ENCODE results near the gene ADPRM. TPM values are rescaled to one million over a fixed set of nuclear protein-coding genes. Genes with fewer than 3 reads are reported as not detected.
A peak's percentile ranks its signal among the peaks of the same experiment; 100 is the strongest.

Gene ADPRM
- total RNA-seq, 1 donor from 2014 or later, result 9.2 TPM

- no peak overlapping the region for H3K4me3 Mint-ChIP-seq (ENCODE audit: low read depth)
- no peak overlapping the region for H3K27ac Mint-ChIP-seq
- no peak for TF ChIP-seq CTCF (IDR thresholded peaks at IDR 0.05; ENCODE audit: unreplicated experiment)
- DNase-seq (ENCODE audit: low spot score, unreplicated experiment), result no peak
- no peaks in the 10 kb centered on the region for H3K36me3 Mint-ChIP-seq (ENCODE audit: insufficient read depth)
- peaks cover 5% of the 10 kb centered on the region for H3K4me1 Mint-ChIP-seq (ENCODE audit: low read depth)
- peaks cover 52% of the 10 kb centered on the region for H3K27me3 Mint-ChIP-seq
- H3K9me3 Mint-ChIP-seq (ENCODE audit: low read depth), result no peaks in the 10 kb centered on the region
Observed at GRCh38 chr17:10733666-10734065, 36.3 kb downstream of the ADPRM start.

DNA sequence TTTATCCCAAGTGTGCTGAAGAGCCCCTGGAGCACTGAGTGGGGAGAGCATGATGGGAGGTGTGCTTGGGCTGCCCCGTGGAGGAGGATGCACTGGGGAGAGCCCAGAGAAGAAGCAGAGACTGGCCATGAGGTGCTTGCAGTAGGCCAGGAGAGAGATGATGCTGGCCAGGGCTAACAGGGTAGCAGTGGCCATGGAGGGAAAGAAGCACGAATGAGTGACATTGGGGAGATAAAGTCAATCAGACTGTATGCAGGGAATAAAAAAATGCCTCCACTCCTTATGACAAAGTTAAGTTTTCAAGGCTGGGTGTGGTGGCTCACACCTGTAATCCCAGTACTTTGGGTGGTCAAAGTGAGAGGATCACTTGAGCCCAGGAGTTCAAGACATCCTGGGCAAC lies 37.9 kb downstream of the ADPRM start:
- H3K27me3 Mint-ChIP-seq, result peaks cover 58% of the 10 kb centered on the region
- H3K4me1 Mint-ChIP-seq (ENCODE audit: low read depth), result peaks cover 2% of the 10 kb centered on the region
- no peak overlapping the region for H3K4me3 Mint-ChIP-seq (ENCODE audit: low read depth)
- no peaks in the 10 kb centered on the region for H3K36me3 Mint-ChIP-seq (ENCODE audit: insufficient read depth)
- H3K27ac Mint-ChIP-seq, result no peak overlapping the region
- TF ChIP-seq CTCF (IDR thresholded peaks at IDR 0.05; ENCODE audit: unreplicated experiment), result no peak
- no peak for DNase-seq (ENCODE audit: low spot score, unreplicated experiment)
- H3K9me3 Mint-ChIP-seq (ENCODE audit: low read depth), result no peaks in the 10 kb centered on the region

DNA sequence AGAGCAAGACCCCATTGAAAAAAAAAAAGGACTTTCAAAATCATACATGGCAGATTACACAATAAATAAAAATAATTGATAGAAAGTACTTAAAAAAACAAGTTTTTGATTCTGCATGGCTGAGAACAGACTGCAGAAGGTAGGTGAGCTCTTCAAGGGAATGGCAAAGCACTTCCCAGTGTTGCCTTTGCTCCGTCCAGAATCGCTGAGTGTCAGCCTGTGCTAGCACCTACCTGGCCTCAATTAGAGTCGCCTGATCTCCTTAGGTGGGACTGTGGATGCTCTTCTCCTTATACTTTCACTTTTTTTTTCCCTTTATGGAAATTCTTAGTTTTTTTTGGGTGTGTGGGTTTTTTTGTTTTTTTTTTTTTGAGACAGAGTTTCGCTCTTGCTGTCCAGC lies 38.4 kb downstream of the ADPRM start:
- DNase-seq (ENCODE audit: low spot score, unreplicated experiment), result no peak
- no peaks in the 10 kb centered on the region for H3K36me3 Mint-ChIP-seq (ENCODE audit: insufficient read depth)
- no peaks in the 10 kb centered on the region for H3K9me3 Mint-ChIP-seq (ENCODE audit: low read depth)
- H3K4me1 Mint-ChIP-seq (ENCODE audit: low read depth), result peaks cover 1% of the 10 kb centered on the region
- H3K4me3 Mint-ChIP-seq (ENCODE audit: low read depth), result no peak overlapping the region
- H3K27me3 Mint-ChIP-seq, result peaks cover 58% of the 10 kb centered on the region
- no peak for TF ChIP-seq CTCF (IDR thresholded peaks at IDR 0.05; ENCODE audit: unreplicated experiment)
- no peak overlapping the region for H3K27ac Mint-ChIP-seq

DNA sequence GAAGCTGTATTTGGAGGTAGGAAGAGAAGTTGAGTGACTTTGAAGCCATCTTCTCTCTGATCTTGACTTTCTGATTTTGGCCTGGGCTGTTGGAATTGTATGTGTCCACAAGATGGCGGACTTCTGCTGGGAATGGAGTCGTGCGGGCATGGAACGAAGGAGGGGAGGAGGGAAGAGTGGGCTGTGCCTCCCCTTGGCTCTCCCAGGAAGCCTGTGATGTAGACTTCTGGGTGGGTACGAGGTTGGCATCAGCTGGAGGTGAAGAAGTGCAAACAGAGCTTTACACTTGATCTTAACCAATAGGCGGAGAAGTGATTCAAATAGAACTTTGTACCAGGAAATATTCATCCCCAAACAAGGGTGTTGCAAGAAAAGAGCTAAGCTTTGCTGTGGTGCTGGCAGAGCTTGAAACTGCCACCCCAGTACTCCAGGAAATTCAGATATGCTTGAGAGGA lies 39.8 kb downstream of the ADPRM start:
- Mint-ChIP-seq H3K36me3 (ENCODE audit: insufficient read depth) (no peaks in the 10 kb centered on the region), H3K27me3 (peaks cover 62% of the 10 kb centered on the region), H3K27ac (no peak overlapping the region), H3K4me1 (ENCODE audit: low read depth) (no peaks in the 10 kb centered on the region), H3K4me3 (ENCODE audit: low read depth) (no peak overlapping the region), H3K9me3 (ENCODE audit: low read depth) (no peaks in the 10 kb centered on the region)
- TF ChIP-seq CTCF (IDR thresholded peaks at IDR 0.05; ENCODE audit: unreplicated experiment), result peak; percentile 82
- peak; percentile 42 for DNase-seq (ENCODE audit: low spot score, unreplicated experiment)

- Mint-ChIP-seq H3K27ac (no peak overlapping the region), H3K4me1 (ENCODE audit: low read depth) (no peaks in the 10 kb centered on the region), H3K9me3 (ENCODE audit: low read depth) (no peaks in the 10 kb centered on the region), H3K4me3 (ENCODE audit: low read depth) (no peak overlapping the region), H3K36me3 (ENCODE audit: insufficient read depth) (peaks cover 2% of the 10 kb centered on the region), H3K27me3 (peaks cover 62% of the 10 kb centered on the region)
- TF ChIP-seq CTCF (IDR thresholded peaks at IDR 0.05; ENCODE audit: unreplicated experiment), result no peak
- no peak for DNase-seq (ENCODE audit: low spot score, unreplicated experiment)
Observed at GRCh38 chr17:10737736-10738135, 40.3 kb downstream of the ADPRM start.

Data from progenitor cell of endocrine pancreas (in vitro differentiated cells).